Skin epidermis (tissue), 12 donors: ENCODE data around the gene PPP4R3A.
"Not testable (repeated sequence)": the region's sequence is repeated elsewhere in the genome, so short reads cannot be mapped to it uniquely, and the experiment has no call there.

Experiments
- H3K27ac ChIP-seq, 21 experiments: fragments of 200-600 bp; sonication (generic) in 11 of 21; one replicate each; pipeline ENCODE4 v1.5.0; 2020; ENCODE audit warnings: mild to moderate bottlenecking in 3 of 21, inconsistent platforms in 2 of 21, moderate library complexity in 2 of 21
- H3K4me3 ChIP-seq, 7 experiments: fragments of 200-600 bp; sonication (generic) in 2 of 7; one replicate each; pipeline ENCODE4 v1.5.0; 2020; ENCODE audit warnings: inconsistent platforms in 2 of 7, mild to moderate bottlenecking in 2 of 7, moderate library complexity in 1 of 7

Gene PPP4R3A

GRCh38 chr14:91454580-91454979, 55.5 kb downstream of the PPP4R3A start:
- no peak overlapping the region for H3K4me3 ChIP-seq
- H3K27ac ChIP-seq = no peak overlapping the region

- no peak overlapping the region for H3K27ac ChIP-seq
- H3K4me3 ChIP-seq = no peak overlapping the region
Observed at GRCh38 chr14:91454155-91454554, 56.0 kb downstream of the PPP4R3A start.

GRCh38 chr14:91453744-91454143, 56.4 kb downstream of the PPP4R3A start:
- H3K4me3 ChIP-seq = no peak overlapping the region

GRCh38 chr14:91444335-91445020, 65.6 kb downstream of the PPP4R3A start:
- H3K27ac ChIP-seq = no peak overlapping the region
- no peak overlapping the region for H3K4me3 ChIP-seq

More at GRCh38 chr14:91453744-91454143, 56.4 kb downstream of the PPP4R3A start:
- no peak overlapping the region for H3K27ac ChIP-seq

GRCh38 chr14:91439345-91439744, 70.8 kb downstream of the PPP4R3A start:
- Histone ChIP-seq H3K4me3 (no peak overlapping the region), H3K27ac (no peak overlapping the region)

GRCh38 chr14:91438845-91439244, 71.3 kb downstream of the PPP4R3A start:
- Histone ChIP-seq H3K27ac (no peak overlapping the region), H3K4me3 (no peak overlapping the region)

GRCh38 chr14:91436266-91436665, 73.8 kb downstream of the PPP4R3A start:
- H3K4me3 ChIP-seq, H3K27ac ChIP-seq: not testable (repeated sequence)

GRCh38 chr14:91429385-91429784, 80.7 kb downstream of the PPP4R3A start:
- no peak overlapping the region for H3K27ac ChIP-seq
- no peak overlapping the region for H3K4me3 ChIP-seq

GRCh38 chr14:91428931-91429330, 81.2 kb downstream of the PPP4R3A start:
- H3K4me3 ChIP-seq, H3K27ac ChIP-seq: not testable (repeated sequence)

GRCh38 chr14:91425531-91425944, 84.6 kb downstream of the PPP4R3A start:
- H3K4me3 ChIP-seq, H3K27ac ChIP-seq: not testable (repeated sequence)

- Histone ChIP-seq H3K27ac (no peak overlapping the region), H3K4me3 (no peak overlapping the region)
Observed at GRCh38 chr14:91424813-91425530, 85.1 kb downstream of the PPP4R3A start.

- Histone ChIP-seq H3K4me3 (no peak overlapping the region), H3K27ac (no peak overlapping the region)
Observed at GRCh38 chr14:91420686-91421085, 89.4 kb downstream of the PPP4R3A start.

GRCh38 chr14:91419451-91419850, 90.7 kb downstream of the PPP4R3A start:
- no peak overlapping the region for H3K4me3 ChIP-seq

GRCh38 chr14:91419044-91419397, 91.1 kb downstream of the PPP4R3A start:
- peak overlapping the region in 5 of 21 experiments; percentile 49 to 80 (median 69) for H3K27ac ChIP-seq

More at GRCh38 chr14:91419451-91419850, 90.7 kb downstream of the PPP4R3A start:
- H3K27ac ChIP-seq = no peak overlapping the region

GRCh38 chr14:91418387-91419043, 91.6 kb downstream of the PPP4R3A start:
- Histone ChIP-seq H3K27ac (peak overlapping the region in 15 of 21 experiments; percentile 7 to 80 (median 45)), H3K4me3 (peak overlapping the region; percentile 30 to 87 (median 69))

More at GRCh38 chr14:91419044-91419397, 91.1 kb downstream of the PPP4R3A start:
- H3K4me3 ChIP-seq = peak overlapping the region in 3 of 7 experiments; percentile 60 to 87 (median 81)

GRCh38 chr14:91417983-91418386, 92.1 kb downstream of the PPP4R3A start:
- peak overlapping the region; percentile 30 to 87 (median 69) for H3K4me3 ChIP-seq
- peak overlapping the region in 14 of 21 experiments; percentile 7 to 80 (median 47) for H3K27ac ChIP-seq

GRCh38 chr14:91417120-91417982, 92.8 kb downstream of the PPP4R3A start, which contains the start of gene CCDC88C:
CCDC88C (minus strand) TSS chr14:91417820; CDS start chr14:91417690, 130 bp downstream.
- peak within 1 kb of the TSS; percentile 19 to 97 (median 79) for H3K27ac ChIP-seq
- peak within 1 kb of the TSS; percentile 54 to 87 (median 69) for H3K4me3 ChIP-seq

GRCh38 chr14:91416744-91417119, 93.4 kb downstream of the PPP4R3A start:
- peak overlapping the region in 19 of 21 experiments; percentile 19 to 97 (median 80) for H3K27ac ChIP-seq

More at GRCh38 chr14:91416744-91417119, 93.4 kb downstream of the PPP4R3A start:
- H3K4me3 ChIP-seq = peak overlapping the region; percentile 54 to 87 (median 69)
